HG03469 (cell line): Measurements from ENCODE around the gene F11.
"Not testable (repeated sequence)": the region's sequence is repeated elsewhere in the genome, so short reads cannot be mapped to it uniquely, and the experiment has no call there.

ENCODE experiments used
- ATAC-seq: cut with Tn5 transposase; IDR thresholded peaks from one replicate; pipeline ENCODE4 v1.9.1; 2021; ENCODE audit warnings: mild to moderate bottlenecking, moderate library complexity, moderate number of reproducible peaks; ENCODE audit not compliant: unreplicated experiment

The F11 gene

DNA sequence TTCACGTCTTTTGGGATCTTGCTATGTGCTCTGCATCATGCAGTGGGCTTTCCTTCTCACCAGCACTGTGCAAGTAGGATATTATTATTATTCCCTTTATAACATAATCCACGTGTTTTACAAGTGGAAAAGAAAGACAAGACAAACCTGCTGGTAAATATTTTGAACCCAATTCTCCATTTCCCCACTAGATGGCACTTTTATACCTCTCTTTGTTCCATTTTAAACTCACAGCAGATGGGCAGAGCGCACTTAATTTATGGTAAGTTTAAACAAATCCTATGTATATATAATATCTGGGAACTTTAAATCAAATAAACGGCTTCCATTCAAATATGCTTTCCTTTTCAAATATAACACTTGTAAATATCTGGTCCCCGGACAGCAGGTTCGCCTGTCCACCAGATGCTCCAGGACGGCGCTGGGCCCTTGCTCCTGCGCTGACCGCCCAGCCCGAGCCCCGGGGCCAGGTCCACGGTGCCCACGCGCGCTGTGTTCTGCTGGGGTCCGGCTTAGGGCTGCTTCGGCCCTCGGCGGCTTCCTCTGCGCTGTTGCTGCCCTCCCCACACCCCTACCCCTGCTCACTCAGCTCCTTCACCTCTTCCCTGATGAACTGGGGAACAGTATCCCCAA lies 31.1 kb downstream of the F11 start:
- no peak for ATAC-seq

DNA sequence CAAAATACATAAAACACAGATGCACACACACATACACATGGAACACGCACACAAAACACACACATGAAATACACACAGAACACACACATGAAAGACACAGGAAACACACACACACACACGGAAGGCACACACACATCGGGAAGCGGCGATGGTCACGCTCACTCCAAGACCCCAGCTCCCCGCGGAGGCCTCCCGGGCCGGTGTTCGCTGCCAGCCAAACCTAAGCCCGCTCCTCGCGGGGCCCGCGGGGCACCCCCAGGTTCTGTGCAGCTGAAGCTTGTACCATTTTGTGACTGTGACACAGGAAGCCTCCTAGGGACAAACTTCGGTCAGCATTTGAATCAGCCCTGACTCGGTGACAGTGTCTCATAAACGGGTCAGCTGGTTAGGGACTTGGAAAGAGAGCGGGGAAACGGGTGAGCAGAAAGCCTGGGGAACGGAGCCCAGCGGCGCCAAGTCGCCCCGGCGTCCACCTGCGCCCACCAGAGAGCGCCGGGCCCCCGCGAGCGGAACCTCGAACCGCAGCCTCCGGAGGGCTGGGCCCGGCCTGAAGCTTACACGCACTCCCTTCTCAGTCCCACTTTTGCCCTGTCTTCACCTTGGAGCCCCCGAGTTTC lies 32.1 kb downstream of the F11 start:
- ATAC-seq = no peak

DNA sequence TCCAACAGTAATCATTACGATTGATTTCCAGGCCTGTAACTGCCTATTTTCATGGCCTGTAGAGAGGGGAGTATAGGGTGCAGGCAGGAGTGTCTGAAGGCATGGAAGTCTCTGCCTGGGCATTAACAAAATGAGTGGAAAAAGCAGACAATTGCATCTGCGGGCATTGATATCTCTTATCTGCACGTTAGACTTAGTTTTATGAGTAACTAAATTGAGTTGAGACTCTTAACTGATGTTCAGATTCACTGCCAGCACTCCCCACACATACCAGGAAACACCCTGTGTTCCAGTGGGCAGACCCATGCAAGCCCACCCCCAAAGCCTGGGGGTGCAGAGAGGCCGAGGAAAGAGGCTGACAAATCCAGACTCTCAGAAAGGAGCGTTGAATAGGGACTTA lies 33.3 kb downstream of the F11 start:
- ATAC-seq = no peak

DNA sequence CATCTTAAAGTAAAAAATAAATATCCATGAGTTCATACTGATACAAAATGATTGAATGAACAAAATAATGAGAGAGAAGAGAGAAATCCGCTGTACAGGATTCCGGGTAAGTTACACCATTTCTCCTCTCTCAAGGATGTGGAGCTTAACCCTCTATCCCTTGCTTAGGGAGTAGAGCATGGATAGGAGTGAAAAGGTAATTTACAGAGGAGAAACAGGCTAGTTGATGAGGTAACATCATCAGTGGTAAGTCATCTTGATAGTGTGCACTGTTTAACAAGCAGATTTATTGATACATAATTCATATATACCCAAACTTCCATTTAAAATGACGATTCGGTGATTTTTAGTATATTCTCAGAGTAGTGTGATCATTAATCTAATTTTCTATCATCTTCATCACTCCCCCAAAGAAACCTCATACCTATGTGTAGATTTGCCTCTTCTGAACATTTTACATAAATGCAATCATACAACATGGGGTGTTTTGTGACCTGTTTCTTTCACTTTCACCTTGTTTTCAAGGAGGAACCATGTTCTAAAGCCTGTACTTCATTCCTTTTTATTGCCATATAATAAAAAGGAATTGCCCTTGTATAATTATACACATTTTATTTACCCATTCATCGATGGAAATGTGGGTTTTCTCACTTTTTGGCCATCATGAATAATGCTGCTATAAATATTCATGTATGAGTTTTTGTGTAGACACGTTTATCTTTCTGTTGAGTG lies 34.8 kb downstream of the F11 start:
- no peak for ATAC-seq

DNA sequence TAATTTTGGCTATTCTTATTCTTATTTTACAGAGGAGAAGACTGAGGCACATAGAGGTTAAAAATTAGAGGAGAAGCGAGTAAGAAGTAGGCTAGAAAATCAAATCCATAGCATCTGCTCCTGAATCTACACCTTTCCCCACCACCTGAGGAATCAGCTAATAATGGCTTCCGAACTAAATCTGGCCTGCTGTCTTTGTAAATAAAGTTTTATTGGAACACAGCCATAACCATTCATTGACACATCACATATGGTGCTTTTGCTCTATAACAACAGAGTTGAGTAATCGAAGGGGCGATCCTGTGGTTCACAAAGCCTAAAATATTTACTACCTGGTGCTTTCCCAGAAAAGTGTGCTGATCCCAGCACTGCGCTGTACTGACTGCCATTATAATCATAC lies 38.2 kb downstream of the F11 start:
- ATAC-seq = no peak

DNA sequence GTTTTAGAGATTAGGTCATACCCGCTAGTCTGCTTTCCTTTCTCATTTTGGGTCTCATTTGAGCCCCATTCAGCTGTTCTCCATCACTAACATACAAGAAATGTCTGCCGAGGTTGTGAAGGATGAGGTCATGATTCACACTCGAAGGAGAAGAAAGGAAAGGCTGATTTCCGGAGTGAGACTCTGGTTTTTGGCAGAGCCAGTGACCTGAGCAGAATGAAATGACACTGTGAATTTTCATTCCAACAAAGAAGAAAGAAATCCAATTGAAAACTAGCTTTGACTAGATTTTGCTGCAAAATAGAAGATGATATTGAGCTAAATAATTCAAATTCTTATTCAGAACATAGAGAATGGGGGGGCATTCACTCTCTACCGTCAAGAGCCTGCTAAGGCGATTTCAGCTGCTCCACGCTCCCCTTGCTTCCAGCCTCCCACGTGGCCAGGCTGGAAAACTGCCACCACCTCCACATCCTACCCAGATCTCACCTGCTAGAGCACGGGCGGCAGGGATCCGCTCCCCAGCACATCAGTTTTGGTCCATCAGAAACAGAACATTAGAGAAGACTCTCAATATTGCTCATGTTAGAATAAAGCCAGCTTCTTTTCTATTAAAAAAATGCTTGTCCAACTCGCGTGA lies 39.0 kb downstream of the F11 start:
- no peak for ATAC-seq

DNA sequence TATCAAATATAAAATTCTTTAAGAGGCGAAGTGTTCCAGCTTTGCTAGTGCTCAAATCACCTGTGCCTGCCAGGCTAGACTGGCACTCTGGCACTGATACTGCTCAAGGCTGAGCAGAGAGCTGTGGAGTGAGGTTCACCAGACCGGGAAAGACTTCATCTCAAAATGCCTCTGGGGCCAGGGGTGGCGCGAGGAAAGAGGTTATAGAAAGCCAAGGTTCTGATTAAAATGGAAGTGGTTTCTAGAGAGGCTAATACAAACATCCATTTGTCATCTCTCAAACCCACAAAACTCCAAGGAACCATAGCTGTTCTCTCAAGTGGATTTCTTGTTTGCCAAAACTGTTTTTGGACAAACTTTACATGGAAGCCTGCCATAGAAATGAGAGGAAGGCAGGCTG lies 41.5 kb downstream of the F11 start:
- no peak for ATAC-seq

DNA sequence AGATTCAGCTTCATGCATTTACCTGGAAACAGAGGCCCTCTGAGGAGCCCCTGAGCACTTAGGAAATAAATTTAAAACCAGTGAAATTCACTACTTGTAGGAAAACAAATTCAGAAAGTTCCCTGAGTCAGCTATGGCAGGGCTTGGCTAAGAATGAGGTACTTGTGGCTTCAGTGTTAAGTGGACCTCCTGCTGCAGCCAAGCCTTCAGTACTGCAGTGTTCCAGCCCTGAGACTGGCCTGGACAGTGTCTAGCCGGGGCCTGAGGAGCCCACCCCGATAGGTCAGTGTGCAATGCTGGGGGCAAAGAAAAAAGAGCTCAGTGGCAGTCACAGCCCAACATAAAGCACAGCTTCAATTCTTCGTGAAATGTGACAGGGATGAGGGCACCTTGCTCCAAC lies 41.9 kb downstream of the F11 start:
- ATAC-seq = no peak

DNA sequence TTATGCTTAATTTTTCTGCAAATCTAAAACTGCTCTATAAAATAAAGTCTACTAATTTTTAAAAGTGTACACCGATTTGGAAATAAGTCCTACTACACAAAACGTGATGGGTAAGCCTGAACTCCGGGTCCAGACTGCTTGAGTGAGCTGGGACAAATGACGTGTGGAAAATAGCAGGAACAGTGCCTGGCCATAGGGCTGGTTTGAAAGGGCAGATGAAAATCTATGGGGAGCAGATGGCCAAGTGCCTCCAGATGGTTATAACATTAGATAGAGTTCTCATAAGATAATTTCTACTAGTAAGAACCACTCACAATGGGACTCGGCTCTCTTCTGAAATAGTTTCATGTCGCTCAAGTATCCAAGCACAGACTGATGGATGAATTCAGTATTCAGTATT lies 52.5 kb downstream of the F11 start:
- no peak for ATAC-seq

DNA sequence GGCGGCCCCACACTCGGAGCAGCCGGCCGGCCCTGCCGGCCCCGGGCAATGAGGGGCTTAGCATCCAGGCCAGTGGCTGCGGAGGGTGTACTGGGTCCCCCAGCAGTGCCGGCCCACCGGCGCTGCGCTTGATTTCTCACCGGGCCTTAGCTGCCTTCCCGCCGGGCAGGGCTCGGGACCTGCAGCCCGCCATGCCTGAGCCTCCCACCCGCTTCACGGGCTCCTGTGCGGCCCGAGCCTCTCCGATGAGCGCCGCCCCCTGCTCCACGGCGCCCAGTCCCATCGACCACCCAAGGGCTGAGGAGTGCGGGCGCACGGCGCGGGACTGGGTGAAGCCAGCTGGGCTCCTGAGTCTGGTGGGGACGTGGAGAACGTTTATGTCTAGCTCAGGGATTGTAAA lies 58.7 kb downstream of the F11 start:
- not testable (repeated sequence) for ATAC-seq

DNA sequence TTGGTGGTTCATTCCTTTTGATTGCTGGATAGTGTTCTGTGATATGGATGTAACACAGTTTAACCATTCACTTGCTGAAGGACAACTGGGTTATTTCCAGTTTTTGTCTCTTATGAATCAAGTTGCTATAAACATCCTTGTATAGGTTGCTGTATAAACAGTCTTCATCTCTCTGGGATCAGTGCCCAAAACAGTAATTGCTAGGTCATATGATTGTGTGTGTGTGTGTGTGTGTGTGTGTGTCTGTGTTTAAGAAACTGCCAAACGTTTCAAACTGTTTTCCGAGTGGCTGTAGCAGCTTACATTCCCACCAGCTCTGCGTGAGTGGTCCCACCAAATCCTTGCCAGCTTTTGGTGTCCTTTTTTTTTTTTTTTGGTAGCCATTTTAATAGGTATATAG lies 60.4 kb downstream of the F11 start:
- no peak for ATAC-seq

DNA sequence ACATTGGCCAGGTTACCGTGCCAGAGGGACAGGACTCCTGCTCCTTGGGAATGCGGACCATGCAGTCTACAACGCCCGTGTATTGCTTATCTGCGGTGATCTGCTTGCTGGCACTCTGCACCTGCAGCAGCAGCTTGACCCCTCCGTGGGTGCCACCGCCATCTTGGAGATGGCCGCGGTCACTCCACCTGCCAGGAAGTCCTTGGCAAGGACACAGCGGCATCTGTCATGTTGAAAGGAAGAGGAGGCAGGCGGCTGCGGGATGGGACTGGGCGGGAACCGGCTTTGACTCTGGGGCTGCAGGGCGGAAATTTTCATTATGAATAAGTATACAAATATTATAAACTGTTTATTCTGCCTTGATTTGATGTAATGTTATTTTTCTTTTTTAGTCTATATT lies 63.4 kb downstream of the F11 start:
- no peak for ATAC-seq

DNA sequence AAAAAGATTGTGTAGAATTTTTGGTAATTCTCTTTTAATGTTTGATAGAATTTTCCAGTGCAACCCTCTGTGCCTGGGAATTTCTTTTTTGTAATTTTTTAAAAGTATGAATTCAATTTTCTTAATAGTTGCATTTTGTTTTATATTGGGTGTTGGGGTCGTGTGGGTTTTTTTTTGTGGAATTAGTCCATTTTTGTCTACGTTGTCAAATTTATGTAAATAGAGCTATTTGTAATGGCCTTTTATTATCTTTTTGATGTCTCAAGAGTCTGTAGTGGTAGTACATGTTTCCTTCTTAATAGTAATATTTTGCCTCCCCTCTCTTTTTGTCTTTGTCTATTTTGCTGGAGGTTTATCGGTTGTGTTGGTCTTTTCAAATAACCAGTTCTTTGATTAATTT lies 64.4 kb downstream of the F11 start:
- ATAC-seq = no peak

DNA sequence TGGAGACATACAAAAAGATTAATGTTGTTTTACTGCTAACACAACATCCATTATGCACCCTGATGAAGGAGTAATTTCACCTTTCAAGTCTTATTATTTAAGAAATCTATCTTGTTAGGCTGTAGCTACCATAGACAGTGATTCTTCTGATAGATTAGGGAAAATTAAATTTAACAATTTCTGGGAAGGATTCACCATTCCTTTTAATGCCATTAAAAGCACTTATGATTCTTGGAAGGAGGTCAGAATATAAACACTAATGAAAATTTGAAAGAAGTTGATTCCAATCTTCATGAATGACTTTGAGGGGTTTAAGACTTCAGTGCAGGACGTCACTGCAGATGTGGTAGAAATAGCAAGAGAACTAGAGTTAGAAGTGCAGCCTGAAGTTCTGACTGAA lies 69.8 kb downstream of the F11 start:
- ATAC-seq = no peak
